IgD-negative memory B cell (primary cell): ENCODE data around the gene SIK2. TPM values are rescaled to one million over a fixed set of nuclear protein-coding genes. Genes with fewer than 3 reads are reported as not detected.
"Not testable (repeated sequence)": the region's sequence is repeated elsewhere in the genome, so short reads cannot be mapped to it uniquely, and the experiment has no call there.

ENCODE experiments used
- H3K27ac Mint-ChIP-seq, 3 donors: one replicate each; pipeline ENCODE4 v1.8.0; 2020 to 2022; ENCODE audit warnings: mild to moderate bottlenecking in 3 of 3, mixed read lengths in 3 of 3, moderate library complexity in 1 of 3
- H3K27me3 Mint-ChIP-seq: one replicate; pipeline ENCODE4 v1.8.0; 2021; ENCODE audit warnings: mixed read lengths
- H3K36me3 Mint-ChIP-seq: one replicate; pipeline ENCODE4 v1.8.0; 2020; ENCODE audit warnings: mild to moderate bottlenecking, mixed read lengths
- H3K4me1 Mint-ChIP-seq, 3 donors: one replicate each; pipeline ENCODE4 v1.8.0; 2020 to 2022; ENCODE audit warnings: mixed read lengths in 3 of 3, mild to moderate bottlenecking in 1 of 3
- H3K4me3 Mint-ChIP-seq, 4 donors: one replicate each; pipeline ENCODE4 v1.8.0; 2020 to 2022; ENCODE audit warnings: mild to moderate bottlenecking in 4 of 4, mixed read lengths in 4 of 4, moderate library complexity in 3 of 4
- H3K9me3 Mint-ChIP-seq, 3 donors: one replicate each; pipeline ENCODE4 v1.8.0; 2020 to 2021; ENCODE audit warnings: mixed read lengths in 3 of 3, mild to moderate bottlenecking in 1 of 3
- polyA plus RNA-seq: library from polyadenylated mRNA; unstranded; fragments of 300-500 nt; fragmentation: Illumina TruSeq; gene quantifications from one replicate; pipeline ENCODE4 v1.2.3, GENCODE V29; 2021

SIK2 gene
- polyA plus RNA-seq, 1 donor from 2014 or later = 0.41 TPM

DNA sequence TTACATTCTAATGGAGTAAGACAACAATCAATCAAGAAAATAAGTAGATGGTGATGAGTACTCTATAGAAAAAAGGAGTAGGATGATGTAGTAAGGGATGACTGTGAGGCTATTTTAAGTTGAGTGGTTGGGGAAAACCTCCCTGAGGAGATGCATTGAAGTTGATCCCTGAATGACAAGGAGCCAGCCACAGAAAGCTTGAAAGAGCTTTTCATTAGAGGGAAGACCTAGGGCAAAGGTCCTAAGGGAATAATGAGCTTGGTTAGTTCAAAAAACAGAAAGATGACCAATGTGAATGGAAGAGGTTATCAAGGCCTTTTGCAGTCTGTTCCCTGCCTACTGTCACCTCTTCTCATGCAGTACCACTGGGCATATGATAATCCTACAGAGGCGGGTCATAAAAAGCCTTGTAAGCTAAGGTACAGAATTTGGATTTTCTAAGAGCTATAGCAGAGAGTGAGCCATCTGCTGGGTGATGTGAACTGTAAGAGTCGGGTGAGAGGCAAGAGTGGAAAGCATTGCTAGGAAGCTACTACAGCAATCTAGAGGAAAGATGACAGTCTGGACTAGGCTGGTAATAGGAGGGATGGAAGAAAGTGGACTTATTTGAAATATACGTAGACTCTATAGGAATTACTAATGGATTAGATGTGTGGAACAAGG, 160.9 kb downstream of the SIK2 start:
- Mint-ChIP-seq H3K36me3 (peaks cover 1% of the 10 kb centered on the region), H3K4me1 (peaks cover 19 to 25% (median 25%) of the 10 kb centered on the region in 3 donors), H3K4me3 (peak overlapping the region in 1 of 4 donors; percentile 89), H3K27ac (no peak overlapping the region), H3K9me3 (no peaks in the 10 kb centered on the region), H3K27me3 (no peaks in the 10 kb centered on the region)

DNA sequence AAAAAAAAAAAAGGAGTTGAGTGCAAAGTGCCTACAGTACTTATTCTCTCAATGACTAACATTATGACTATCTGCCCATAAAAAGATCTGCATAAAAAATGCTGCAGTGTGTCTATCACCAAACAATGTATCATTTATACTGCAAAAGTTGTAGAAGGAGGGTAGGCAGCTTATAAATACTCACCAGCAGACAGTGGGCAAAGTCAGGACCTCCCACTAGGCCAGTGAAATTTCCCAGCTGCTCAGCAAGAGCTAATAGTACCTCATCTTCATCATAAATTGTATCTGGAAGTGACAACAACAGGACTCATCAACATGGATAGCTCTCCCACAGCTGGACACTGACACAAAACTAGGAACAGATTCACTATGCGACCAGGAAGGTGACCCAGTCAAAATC, 162.4 kb downstream of the SIK2 start:
- H3K36me3 Mint-ChIP-seq = no peaks in the 10 kb centered on the region
- H3K27ac Mint-ChIP-seq = no peak overlapping the region
- H3K9me3 Mint-ChIP-seq = no peaks in the 10 kb centered on the region

DNA sequence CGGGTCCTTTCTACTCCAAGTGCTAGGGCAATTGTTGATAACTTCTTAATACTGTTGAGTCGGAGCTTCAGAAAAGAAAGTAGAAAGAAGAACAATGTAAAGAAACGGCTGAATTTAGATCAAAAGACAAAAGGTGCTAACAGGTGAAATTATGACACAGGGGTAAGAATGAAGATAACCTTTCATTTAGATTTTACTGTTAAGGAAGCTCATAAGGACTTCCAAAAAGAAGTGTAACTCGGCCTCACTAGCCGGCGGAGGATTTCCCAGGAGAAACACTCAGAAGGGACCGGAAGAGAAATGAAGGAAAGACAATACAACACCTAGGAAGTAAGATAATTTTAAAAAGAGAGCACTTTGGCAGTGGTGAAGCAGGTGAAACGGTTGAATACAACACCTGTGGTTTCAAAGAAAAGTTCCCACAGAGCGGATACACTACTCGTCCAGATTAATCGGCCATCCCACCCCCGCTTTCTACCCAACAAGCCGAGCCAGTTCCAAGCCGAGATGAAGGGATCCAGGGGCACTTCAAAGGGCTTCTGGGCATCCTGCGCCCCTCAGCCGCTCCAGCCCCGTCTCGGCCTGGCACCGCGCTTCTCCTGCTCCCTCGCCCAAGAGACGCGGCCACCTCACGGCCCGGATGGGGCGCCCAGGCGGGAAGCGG, 163.2 kb downstream of the SIK2 start:
- H3K27ac Mint-ChIP-seq = peak overlapping the region; percentile 7 to 96 (median 86)
- H3K27me3 Mint-ChIP-seq = no peaks in the 10 kb centered on the region
- H3K4me3 Mint-ChIP-seq = peak overlapping the region; percentile 89 to 100 (median 100)
- H3K36me3 Mint-ChIP-seq = no peaks in the 10 kb centered on the region
- H3K9me3 Mint-ChIP-seq = no peaks in the 10 kb centered on the region
- peaks cover 19 to 25% (median 25%) of the 10 kb centered on the region in 3 donors for H3K4me1 Mint-ChIP-seq

More for the DNA sequence above, 162.4 kb downstream of the SIK2 start:
- Mint-ChIP-seq H3K4me3 (peak overlapping the region; percentile 89 to 100 (median 100)), H3K27me3 (no peaks in the 10 kb centered on the region), H3K4me1 (peaks cover 19 to 25% (median 25%) of the 10 kb centered on the region in 3 donors)

DNA sequence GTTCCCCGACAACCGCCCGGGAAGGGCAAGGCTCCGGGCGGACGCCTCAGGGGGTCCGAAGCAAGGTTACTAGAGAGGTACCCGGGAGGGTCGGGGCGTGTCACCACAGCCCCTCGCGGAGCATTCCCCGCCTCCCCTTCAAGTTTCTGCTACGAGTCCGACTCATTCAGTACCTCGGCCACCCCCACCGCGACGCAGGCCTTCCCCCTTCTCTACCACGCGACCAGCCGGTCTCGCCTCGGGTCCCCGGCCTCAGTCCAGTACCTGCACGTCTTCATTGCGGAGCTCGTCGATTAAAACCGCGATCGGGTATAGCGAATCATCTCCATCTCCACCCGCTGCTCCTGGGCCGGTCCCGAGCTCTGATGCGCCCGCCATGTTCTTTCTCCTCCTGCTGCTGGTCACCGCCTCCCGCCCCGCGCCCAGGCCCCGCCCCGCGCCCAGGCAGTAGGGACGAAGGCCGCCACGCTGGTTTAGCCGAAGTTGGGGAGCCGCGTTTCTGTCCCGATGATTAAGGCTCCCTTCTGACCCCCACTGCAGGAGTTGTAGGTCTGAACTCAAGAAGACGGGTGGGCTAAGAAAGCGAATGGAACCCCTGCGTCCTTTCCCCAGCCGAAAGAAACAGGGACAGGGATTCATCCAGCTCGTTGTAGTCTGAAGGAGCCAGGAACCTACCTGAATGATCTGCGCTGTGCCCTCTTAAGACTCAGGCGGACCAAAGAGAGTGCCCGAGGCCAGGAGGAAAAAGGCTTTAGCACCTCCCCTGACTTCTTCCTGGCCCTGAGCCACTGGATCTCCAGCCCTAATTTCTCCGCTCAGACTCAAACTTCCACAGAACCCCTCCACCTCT, 164.0 kb downstream of the SIK2 start, which contains the start of gene PPP2R1B:
TSS of gene PPP2R1B (minus strand) at position 406 of the 850 bp plus-strand sequence. CDS start at position 378, 28 bp downstream.
- Mint-ChIP-seq H3K36me3 (peaks cover 2% of the 10 kb centered on the region), H3K27me3 (no peaks in the 10 kb centered on the region), H3K4me3 (peak within 1 kb of the TSS; percentile 89 to 100 (median 100)), H3K4me1 (peaks cover 19 to 25% (median 24%) of the 10 kb centered on the region in 3 donors), H3K9me3 (no peaks in the 10 kb centered on the region), H3K27ac (peak within 1 kb of the TSS; percentile 77 to 96 (median 86))

DNA sequence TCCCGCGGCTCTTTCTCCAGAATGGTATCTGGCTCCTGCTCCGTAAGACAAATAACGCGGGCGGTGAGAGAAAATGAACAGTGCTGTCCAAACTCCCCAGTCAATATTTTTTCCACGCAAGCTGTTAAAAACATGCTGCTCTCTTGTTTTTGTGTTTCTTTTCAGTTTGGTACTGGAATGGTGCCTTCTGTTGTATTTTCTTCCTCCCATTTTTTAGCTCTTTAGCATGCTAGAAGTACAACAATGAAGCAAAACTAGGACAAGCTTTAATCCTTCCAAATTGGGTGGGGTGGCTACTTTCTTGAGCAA, 164.5 kb downstream of the SIK2 start:
- peak overlapping the region; percentile 89 to 100 (median 100) for H3K4me3 Mint-ChIP-seq
- peaks cover 19 to 25% (median 23%) of the 10 kb centered on the region in 3 donors for H3K4me1 Mint-ChIP-seq
- H3K36me3 Mint-ChIP-seq = peaks cover 2% of the 10 kb centered on the region
- H3K27me3 Mint-ChIP-seq = no peaks in the 10 kb centered on the region
- H3K27ac Mint-ChIP-seq = peak overlapping the region; percentile 77 to 96 (median 86)
- no peaks in the 10 kb centered on the region for H3K9me3 Mint-ChIP-seq

DNA sequence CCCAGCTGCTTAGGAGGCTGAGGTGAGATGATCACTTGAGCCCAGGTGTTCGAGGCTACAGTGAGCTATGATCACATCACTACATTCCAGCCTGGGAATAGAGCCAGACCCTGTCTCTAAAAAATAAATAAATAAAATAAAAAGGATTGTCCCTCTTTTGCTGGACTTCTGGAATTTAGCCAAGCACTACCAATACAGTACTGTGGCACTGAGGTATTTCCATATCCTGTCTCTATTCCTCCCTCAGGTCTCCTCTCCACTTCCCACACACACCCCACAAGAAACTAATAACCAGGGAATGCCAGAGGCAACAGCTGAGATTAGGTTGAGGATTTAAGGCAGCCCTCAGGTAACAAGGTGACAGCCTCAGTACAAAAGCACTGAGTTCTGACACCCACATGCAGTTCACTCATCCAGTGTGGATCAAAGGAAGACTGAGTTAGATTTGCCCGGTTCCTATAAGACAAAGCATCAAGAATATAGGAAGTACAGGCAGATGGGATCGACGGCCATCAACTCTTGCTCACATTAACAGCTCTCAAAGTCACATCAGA, 168.4 kb downstream of the SIK2 start:
- H3K4me1 Mint-ChIP-seq = peaks cover 5 to 10% (median 8%) of the 10 kb centered on the region in 3 donors
- no peaks in the 10 kb centered on the region for H3K9me3 Mint-ChIP-seq
- H3K27ac Mint-ChIP-seq = peak overlapping the region in 1 of 3 donors; percentile 39
- H3K36me3 Mint-ChIP-seq = peaks cover 2% of the 10 kb centered on the region
- H3K27me3 Mint-ChIP-seq = no peaks in the 10 kb centered on the region
- peak overlapping the region in 1 of 4 donors; percentile 82 for H3K4me3 Mint-ChIP-seq

DNA sequence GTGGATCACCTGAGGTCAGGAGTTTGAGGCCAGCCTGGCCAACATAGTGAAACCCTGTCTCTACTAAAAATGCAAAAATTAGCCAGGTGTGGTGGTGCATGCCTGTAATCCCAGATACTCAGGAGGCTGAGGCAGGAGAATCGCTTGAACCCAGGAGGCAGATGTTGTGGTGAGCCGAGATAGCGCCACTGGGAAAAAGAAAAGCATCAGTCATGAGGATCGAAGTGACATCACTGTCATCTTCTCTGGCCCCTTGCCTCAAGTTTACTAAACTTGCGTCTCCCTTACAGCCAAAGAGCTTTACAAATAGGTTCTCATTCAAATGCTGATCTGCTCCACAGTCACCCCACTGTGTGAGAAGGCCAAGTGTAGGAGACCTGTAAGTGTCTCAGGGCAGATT, 169.0 kb downstream of the SIK2 start:
- H3K27ac Mint-ChIP-seq, H3K27me3 Mint-ChIP-seq, H3K36me3 Mint-ChIP-seq, H3K9me3 Mint-ChIP-seq: not testable (repeated sequence)
- Mint-ChIP-seq H3K4me3 (peak overlapping the region in 1 of 4 donors; percentile 82), H3K4me1 (peaks cover 8 to 15% (median 8%) of the 10 kb centered on the region in 3 donors)

DNA sequence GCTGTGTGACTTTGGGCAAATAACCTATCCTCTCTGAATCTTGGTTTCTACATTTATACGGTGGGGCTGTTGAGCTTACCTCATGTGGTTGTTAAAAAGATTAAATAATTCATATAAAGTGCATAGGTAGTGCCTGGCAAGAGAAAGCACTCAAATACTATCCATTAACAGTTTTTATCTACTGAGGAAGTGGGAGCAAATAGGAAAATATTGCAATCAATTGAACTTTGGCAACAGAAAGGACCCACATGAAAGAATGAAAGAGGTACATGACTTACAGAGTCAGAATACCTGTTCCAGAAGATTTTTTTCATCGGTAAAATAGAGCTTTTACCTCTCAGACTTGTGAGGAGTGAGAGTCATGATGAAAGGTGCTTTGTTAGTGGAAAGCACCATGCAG, 170.3 kb downstream of the SIK2 start:
- Mint-ChIP-seq H3K4me1 (peaks cover 13 to 21% (median 17%) of the 10 kb centered on the region in 3 donors), H3K27me3 (no peaks in the 10 kb centered on the region), H3K36me3 (peaks cover 2% of the 10 kb centered on the region), H3K27ac (no peak overlapping the region), H3K4me3 (no peak overlapping the region), H3K9me3 (no peaks in the 10 kb centered on the region)

DNA sequence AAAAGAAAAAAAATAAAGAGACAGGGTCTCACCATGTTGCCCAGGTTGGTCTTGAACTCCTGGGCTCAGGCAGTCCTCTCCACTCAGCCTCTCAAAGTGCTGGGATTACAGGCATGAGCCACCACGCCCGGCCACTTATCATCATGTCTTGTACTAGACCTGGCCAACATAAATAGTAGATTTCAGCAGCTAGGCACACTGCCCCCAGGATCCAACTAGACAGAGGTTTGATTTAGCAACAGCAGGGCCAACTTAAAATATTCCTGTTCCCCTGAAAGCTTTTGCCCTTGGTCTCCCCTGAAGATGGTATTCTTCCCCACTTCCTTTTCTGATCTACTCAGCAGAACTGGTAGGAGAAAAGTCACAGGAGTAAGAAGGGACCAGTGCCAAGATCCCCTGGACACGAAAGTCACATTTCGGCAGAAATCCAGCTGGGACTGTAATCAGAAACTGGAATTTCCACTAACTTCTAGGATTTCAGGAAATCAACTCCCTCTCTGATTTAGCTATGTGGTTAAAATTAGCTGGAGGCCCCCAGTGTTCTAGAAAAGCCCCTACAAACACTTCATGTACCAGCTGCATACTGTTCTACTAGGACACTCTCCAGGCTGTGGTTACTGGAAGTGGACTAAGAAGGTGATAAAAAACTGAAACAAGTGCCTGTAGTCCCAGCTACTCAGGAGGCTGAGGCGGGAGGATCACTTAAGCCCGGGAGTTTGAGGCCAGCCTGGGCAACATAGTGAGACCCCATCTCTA, 172.9 kb downstream of the SIK2 start:
- peak overlapping the region in 1 of 3 donors; percentile 89 for H3K27ac Mint-ChIP-seq
- H3K36me3 Mint-ChIP-seq = peaks cover 2% of the 10 kb centered on the region
- H3K4me3 Mint-ChIP-seq = peak overlapping the region in 1 of 4 donors; percentile 36
- peaks cover 13 to 25% (median 17%) of the 10 kb centered on the region in 3 donors for H3K4me1 Mint-ChIP-seq
- H3K27me3 Mint-ChIP-seq = no peaks in the 10 kb centered on the region
- no peaks in the 10 kb centered on the region for H3K9me3 Mint-ChIP-seq

DNA sequence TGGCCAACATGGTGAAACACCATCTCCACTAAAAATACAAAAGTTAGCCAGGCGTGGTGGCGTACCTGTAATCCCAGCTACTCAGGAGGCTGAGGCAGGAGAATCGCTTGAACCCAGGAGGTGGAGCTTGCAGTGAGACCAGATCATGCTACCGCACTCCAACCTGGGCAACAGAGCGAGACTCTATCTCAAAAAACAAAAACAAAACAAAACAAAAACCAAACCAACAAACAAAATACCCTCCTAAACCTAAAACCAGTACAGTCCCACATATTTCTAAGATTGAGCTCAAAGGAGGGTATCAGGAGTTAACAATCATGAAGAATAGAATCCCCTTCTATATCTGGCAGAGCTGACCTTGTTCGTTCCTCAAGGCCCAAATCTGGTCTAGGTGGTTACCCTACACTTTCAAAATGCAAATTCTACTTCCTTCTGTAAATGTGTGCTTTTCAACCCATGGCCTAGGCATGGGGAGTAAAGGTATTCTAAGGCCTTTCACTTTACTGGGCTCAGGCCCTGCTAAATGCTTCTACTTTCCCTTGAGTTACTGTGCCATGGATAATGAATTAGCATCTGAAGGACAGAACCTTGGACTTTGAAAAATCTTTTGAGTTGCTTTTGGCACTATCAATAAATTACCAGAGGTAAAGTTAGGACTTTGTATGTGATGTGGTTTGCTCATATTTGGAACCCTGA, 174.3 kb downstream of the SIK2 start:
- Mint-ChIP-seq H3K27ac (peak overlapping the region; percentile 69 to 96 (median 94)), H3K27me3 (no peaks in the 10 kb centered on the region), H3K4me3 (peak overlapping the region; percentile 30 to 86 (median 73)), H3K4me1 (peaks cover 13 to 25% (median 17%) of the 10 kb centered on the region in 3 donors), H3K36me3 (no peaks in the 10 kb centered on the region), H3K9me3 (no peaks in the 10 kb centered on the region)

DNA sequence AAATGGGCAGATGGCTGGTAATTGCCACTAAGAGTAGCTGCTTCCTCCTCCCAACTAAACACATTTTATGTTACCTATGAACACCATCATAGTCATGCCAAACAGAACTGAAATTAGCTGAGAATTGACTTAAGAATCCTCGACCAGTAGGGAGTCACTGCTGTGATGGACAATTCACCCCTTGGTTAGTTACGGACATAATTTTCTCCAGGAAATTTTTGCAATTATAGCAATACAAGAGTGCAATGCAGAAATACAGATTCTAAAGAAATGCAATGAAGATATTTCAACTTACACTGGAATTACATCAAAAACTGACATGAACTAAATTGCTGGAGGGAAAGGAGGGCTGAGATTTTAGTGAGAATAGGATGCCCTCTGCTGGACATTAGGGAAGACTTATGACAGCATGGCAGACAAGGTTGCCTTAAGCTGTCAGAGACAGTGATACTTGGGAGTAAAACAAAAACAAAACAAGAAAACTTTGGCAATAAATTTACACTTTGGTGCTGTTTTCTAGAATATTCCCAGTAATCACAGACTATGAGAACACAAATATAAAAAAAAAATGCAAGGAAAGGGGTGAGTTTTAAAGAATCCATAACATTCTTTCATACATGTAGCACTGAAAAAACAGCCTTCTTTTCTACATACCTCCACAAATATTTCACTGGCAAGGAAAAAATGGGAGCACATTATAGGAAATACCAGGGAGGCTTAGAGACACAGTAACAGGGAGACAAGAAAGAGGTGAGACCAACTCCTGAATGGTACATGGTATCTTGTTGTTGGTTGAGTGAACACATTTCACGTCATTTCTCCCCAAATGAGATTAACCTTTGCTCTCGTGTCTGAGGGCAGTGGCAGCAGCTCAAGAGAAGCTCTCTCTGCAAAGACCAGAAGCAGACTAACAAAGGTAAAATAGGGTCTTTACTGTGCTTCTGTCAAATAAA, 175.1 kb downstream of the SIK2 start:
- Mint-ChIP-seq H3K9me3 (no peaks in the 10 kb centered on the region), H3K4me1 (peaks cover 13 to 25% (median 17%) of the 10 kb centered on the region in 3 donors), H3K27ac (peak overlapping the region; percentile 69 to 96 (median 94)), H3K36me3 (no peaks in the 10 kb centered on the region), H3K27me3 (no peaks in the 10 kb centered on the region), H3K4me3 (peak overlapping the region in 2 of 4 donors; percentile 30 to 59)

DNA sequence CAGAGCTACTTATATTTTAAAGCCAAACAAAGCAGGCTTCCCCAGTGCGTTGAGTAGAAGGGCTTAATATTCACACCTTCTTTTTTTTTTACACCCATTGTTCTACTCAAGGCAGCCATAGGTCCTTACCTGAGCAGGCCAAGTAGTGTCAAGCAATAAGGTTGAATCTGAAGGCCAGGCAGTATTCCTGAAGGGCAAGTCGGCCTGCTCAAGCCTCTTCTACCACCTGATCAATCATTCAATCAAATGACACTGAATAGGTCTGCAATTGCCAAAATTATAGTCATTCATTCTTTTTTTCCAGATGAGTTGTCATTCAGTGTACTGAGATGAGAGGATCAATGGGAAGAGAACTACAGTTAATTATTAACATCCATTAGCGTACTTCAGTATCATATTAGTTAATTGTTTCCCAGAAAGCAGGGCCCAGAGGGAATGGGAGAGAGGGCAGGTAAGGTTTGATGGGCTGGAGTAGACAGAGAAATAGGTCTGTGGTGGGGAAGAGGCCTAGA, 175.9 kb downstream of the SIK2 start:
- Mint-ChIP-seq H3K27ac (no peak overlapping the region), H3K9me3 (no peaks in the 10 kb centered on the region), H3K4me1 (peaks cover 13 to 25% (median 17%) of the 10 kb centered on the region in 3 donors), H3K27me3 (no peaks in the 10 kb centered on the region), H3K4me3 (no peak overlapping the region), H3K36me3 (no peaks in the 10 kb centered on the region)
